Activated T-cell treated with anti-CD3 and anti-CD28 coated beads, Interleukin-2, amount 50 U/mL, for 48 hours (primary cell): Measurements from ENCODE around the gene HDAC4.
A peak's percentile ranks its signal among the peaks of the same experiment; 100 is the strongest.

Source experiments
- DNase-seq, 2 experiments: peaks; one replicate each; pipeline ENCODE4 v3.0.0-alpha.2; 2020

The HDAC4 gene

GRCh38 chr2:239425631-239426030 lies 24.8 kb upstream of the HDAC4 start:
- DNase-seq: no peak

- DNase-seq: no peak
Measured at GRCh38 chr2:239424337-239425045, 23.7 kb upstream of the HDAC4 start.

GRCh38 chr2:239423551-239423950 lies 22.7 kb upstream of the HDAC4 start:
- DNase-seq: no peak

DNA sequence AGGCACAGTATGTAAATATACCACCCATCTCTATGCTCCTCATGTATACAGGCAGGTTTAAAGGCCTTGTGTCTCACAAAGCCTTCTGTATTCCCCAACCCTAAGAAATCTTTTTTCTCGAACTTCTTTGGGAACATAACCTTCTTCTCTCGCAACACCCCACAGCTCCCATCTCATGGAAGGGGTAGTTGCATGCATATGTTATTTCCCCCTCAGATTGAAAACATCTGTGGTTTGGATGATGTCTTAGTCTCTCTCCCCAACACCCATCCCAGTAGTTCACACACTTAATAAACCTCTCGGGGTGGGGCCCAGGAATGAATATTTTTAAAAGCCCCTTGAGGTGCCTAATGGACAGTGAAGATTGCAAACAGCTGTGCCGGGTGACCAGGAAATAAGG lies 21.0 kb upstream of the HDAC4 start:
- DNase-seq: no peak

DNA sequence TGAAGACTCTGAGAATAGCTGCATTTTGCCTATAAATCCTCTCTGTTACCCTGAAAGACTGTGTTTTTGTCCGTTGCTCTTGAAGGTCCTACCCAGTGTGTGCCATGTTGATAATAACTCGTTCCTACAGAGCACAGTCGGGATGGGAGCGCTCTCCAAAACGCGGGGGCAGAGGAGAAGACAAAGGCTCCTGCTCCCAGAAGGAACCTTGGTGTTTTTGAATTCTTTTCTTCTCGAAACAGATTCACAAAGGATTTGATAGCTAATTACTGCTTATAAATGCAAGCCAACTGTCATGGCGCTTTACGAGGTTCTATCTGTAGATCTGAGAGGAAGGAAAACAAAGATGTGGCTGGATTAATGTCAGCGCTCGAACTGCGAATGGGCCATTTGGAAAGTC lies 19.3 kb upstream of the HDAC4 start:
- no peak for DNase-seq

- DNase-seq: no peak
Measured at GRCh38 chr2:239418918-239419317, 18.1 kb upstream of the HDAC4 start.

DNA sequence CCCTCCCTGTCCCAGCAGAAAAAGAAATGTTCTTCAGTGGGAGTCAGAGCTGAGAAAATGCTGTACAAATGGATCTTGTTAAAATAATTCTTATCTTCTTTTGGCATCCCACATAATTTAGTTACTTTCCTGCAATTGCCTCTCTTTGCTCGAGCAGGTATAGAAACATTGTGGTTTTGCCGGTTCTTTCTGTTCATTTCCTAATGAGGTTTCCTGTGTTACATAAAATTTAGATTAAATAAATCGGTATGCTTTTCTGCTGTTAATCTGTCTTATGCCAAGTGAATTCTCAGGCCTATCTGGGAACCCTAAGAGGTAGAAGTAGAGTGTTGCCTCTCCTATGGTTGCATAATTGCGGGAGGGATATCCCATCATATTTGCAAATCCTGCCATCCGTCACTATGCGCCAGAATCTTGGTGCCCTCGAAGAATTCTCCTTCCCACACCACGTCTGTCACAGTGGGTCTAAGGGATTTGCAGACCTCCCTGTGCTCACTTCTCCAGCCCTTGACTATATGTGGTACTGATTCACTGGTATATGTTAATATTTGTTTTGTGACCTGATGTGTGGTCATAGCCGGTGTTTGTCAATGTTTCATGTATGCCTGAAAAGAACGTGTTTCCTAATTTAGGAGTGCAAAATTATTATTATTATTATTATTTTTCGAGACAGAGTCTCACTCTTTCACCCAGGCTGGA lies 12.2 kb upstream of the HDAC4 start:
- no peak for DNase-seq

DNA sequence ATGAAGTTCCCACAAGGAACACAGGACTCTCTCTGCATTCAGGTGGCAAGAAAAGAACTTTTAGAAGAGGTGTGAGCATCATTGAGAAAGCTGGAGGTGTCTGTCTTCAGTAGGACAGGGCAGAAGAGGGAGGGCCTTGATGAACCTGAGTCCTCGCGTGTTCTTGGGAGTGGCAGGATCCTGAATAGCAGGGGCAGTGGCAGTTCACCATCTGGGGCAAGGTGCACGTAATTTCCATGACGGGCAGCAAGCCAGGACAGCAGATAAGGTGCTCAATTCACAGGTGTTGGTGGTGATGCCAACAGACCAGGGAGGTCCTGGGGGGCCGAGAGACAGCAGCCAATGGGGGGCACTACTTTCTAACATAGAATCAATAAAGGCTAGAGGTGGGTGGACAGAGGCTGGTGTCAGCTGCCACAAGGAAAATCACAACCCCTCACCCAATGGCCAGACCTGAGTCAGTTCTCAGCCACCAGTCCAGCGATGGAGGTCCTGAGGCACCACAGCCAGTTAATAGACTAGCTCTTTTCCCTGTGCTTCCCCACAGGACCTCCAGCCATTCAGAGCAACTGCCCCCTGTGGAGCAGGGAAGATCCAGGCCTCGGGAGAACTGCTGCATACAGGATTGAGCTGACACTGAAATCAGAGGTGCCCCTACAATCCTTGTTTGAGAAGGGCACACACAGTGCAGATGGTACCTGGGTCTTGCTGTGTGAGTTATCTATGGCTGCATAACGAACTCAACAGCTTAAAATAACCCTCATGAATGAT lies 10.9 kb upstream of the HDAC4 start:
- no peak for DNase-seq

- DNase-seq: no peak
Measured at GRCh38 chr2:239411117-239411516, 10.3 kb upstream of the HDAC4 start.

DNA sequence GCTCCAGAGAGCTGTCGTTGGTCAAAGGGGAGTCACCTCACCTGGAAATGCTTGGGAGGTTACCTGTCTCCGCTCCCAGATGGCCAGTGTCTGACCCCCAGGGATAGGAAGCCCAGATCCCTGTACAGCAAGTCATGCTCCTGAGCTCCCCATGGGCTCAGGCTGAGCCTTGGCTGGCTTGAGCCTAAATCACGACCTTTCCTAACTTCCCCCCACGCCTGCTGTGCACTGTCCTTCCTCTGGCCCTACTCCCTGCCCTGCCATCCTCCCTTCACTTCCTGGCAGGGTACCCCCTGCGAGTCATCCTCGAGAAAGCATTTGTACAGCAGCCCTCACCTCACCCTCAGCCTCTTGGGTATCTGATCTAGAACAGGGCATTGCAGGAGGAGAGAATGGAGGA lies 9.2 kb upstream of the HDAC4 start:
- no peak for DNase-seq

DNA sequence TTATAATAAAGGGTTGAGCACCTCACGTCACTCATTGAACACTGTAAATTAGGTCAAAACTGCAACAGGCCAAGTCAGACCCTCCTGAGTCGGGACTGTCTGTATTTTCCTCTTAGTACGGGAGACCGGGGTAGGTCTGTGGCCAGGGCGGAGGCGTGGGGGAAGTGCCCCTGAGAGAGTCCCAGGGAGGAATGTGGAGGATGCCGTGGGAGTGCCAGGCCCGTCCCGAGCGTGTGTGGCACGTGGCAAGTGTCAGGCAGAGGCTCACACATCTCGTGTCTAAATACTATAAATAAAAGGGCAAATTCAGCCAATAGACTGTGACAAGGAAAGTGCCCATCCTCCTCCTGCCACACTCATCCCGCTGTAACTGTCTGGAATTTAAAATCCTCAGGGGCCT lies 6.3 kb upstream of the HDAC4 start:
- no peak for DNase-seq

GRCh38 chr2:239406316-239406995 lies 5.6 kb upstream of the HDAC4 start:
- no peak for DNase-seq

GRCh38 chr2:239405071-239405470 lies 4.3 kb upstream of the HDAC4 start:
- no peak for DNase-seq

DNA sequence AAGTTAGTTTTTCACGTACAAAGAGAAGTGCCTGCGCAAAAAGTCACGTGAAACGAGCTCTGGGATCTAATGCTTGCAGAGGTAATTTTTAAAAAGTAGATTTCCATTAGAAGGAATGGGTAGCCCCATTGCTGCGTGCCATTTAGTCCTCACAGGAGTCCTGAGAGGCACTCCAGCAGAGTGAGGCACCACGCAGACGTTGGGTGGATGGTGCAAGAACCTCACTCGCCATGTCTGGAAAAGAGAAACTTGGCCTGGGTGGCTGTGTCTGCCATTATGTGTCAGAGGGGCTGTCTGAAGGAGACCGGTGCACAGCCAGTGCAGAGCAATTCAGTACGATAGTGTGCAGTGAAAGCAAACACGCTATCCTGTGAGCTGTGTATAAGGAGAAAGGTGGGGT lies 1.8 kb upstream of the HDAC4 start:
- no peak for DNase-seq

GRCh38 chr2:239401881-239402233 lies 1.0 kb upstream of the HDAC4 start:
- DNase-seq: no peak

DNA sequence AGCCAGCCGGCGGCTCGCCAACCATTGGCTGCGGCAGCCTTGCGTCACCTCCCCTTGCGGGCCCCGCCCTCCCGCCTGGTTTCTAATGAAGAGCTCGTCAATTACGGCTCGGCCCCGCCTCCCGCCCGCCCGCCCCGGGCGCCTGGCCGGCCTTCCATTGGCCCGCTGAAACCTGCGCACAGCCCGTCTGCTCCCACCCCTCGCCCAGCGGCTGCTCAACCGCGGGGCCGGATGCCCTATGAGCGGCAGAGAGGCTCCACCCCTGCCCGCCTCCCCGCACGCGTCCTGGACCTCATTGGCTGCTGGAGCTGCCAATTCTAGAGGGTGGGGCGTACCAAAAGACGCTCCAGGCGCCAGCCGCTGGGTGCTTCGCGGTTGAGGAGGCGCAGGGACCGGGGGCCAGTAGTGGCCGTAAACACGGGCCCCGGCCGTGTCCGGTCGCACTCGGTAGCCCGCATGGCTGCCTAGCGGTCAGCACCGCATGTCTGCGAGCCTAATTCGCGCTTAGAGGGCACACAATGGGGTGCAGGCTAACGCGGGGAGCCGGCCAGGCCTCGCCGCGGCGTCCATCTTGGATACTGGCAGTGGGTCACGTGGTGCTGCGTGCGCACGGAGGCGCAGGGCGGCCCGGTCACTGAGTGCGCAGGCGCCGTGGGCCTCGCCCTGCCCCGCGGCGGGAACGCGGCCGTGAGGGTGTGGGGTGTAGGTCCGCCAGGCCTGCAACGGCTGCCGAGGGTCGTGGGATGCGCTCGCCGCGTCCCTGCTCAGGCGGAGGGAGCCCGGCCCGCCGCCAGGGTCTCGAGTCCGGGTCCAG lies 454 bp upstream of the HDAC4 start:
- DNase-seq: peak; percentile 99 to 100

- peak; percentile 34 to 50 for DNase-seq
Measured at GRCh38 chr2:239399921-239400595, 762 bp downstream of the HDAC4 start.

GRCh38 chr2:239399433-239399920 lies 1.3 kb downstream of the HDAC4 start:
- DNase-seq: peak; percentile 21 to 46

GRCh38 chr2:239398521-239398921 lies 2.3 kb downstream of the HDAC4 start:
- no peak for DNase-seq

- no peak for DNase-seq
Measured at GRCh38 chr2:239397931-239398471, 2.8 kb downstream of the HDAC4 start.

- peak; percentile 37 to 46 for DNase-seq
Measured at GRCh38 chr2:239396881-239397681, 3.7 kb downstream of the HDAC4 start.
